K562 (cell line): ENCODE data around the gene CCL24. TPM values are rescaled to one million over a fixed set of nuclear protein-coding genes. Genes with fewer than 3 reads are reported as not detected.

Experiments used
- ARHGAP35 ChIP-seq: fragments of 450-650 bp; IDR thresholded peaks from 2 replicates; pipeline ENCODE4 v1.6.1; 2018; ENCODE audit not compliant: partially characterized antibody
- BRF2 ChIP-seq: IDR thresholded peaks from 3 replicates; pipeline ENCODE4 v1.6.1; 2011; ENCODE audit warnings: borderline replicate concordance, mild to moderate bottlenecking; ENCODE audit not compliant: insufficient read length, insufficient read depth
- CHD7 ChIP-seq: fragments of 200-600 bp; sonication (generic); IDR thresholded peaks from one replicate; pipeline ENCODE4 v1.6.1; 2012; ENCODE audit warnings: mild to moderate bottlenecking, low read depth, low read length, inconsistent platforms
- DDX20 ChIP-seq: fragments of 450-650 bp; IDR thresholded peaks from 2 replicates; pipeline ENCODE4 v1.6.1; 2016; ENCODE audit warnings: missing genetic modification characterization, low read depth, mild to moderate bottlenecking, missing compliant biosample characterization, moderate library complexity
- EGR1 ChIP-seq: fragments of 450-650 bp; conservative IDR thresholded peaks from 2 replicates; pipeline ENCODE4 v1.6.1; 2017; ENCODE audit warnings: mild to moderate bottlenecking
- FOXA3 ChIP-seq, 2 experiments: fragments of 450-650 bp in 1 of 2; sonication (generic) in 1 of 2; formaldehyde crosslinking; IDR thresholded peaks in 1 of 2; conservative IDR thresholded peaks in 1 of 2; 2 replicates each; pipeline versions ENCODE4 v1.4.0 to v1.8.0; 2020 to 2022; ENCODE audit warnings: mild to moderate bottlenecking in 2 of 2, missing genetic modification reagents in 1 of 2
- MEF2D ChIP-seq: conservative IDR thresholded peaks from 2 replicates; pipeline ENCODE4 v1.6.1; 2016; ENCODE audit warnings: low read depth, missing genetic modification characterization, missing compliant biosample characterization
- PYGO2 ChIP-seq: fragments of 450-650 bp; IDR thresholded peaks from 2 replicates; pipeline ENCODE4 v1.6.1; 2016; ENCODE audit warnings: mild to moderate bottlenecking, missing genetic modification characterization, moderate library complexity, missing compliant biosample characterization
- RBM25 ChIP-seq: fragments of 200-400 bp; formaldehyde crosslinking; IDR thresholded peaks from 2 replicates; pipeline ENCODE4 v1.6.1; 2018; ENCODE audit warnings: low read length, low read depth, moderate library complexity; ENCODE audit not compliant: severe bottlenecking
- TCF3 ChIP-seq: sonication (generic); formaldehyde crosslinking; IDR thresholded peaks from 2 replicates; pipeline ENCODE4 v1.4.0; 2020; ENCODE audit warnings: mild to moderate bottlenecking, missing genetic modification reagents
- TCF7L2 ChIP-seq: fragments of 150-350 bp; IDR thresholded peaks from 2 replicates; pipeline ENCODE4 v1.6.1; 2016; ENCODE audit warnings: low read depth, mild to moderate bottlenecking, low read length, moderate library complexity
- ZNF12 ChIP-seq: sonication (generic); formaldehyde crosslinking; IDR thresholded peaks from 2 replicates; pipeline ENCODE4 v1.4.0; 2020; ENCODE audit warnings: mild to moderate bottlenecking, missing genetic modification reagents
- ZNF76 ChIP-seq: fragments of 250-450 bp; sonication (Bioruptor Pico); IDR thresholded peaks from 2 replicates; pipeline ENCODE4 v1.4.0; 2020; ENCODE audit warnings: mild to moderate bottlenecking, moderate library complexity, borderline replicate concordance
- polyA plus RNA-seq, 8 experiments: library from polyadenylated mRNA; depleted of rRNA in 4 of 8; stranded (reverse) in 5 of 8; unstranded in 3 of 8; fragments of >200 nt; fragmentation: Nextera tagmentation in 2 of 8; fragmentation: Illumina TruSeq in 1 of 8; extraction: Ambion mirVana in 2 of 8; extraction: Trizol in 1 of 8; gene quantifications; 2 replicates each; pipeline versions ENCODE4 v1.2.1 to v1.2.3, GENCODE V29; 2011 to 2014; ENCODE audit warnings: inconsistent platforms in 1 of 8, missing spikeins in 1 of 8
- total RNA-seq, 7 experiments: library from RNA; depleted of rRNA in 6 of 7; stranded (reverse); fragments of >200 nt in 6 of 7; fragmentation: Illumina TruSeq in 2 of 7; extraction: Trizol in 2 of 7; gene quantifications; 2 replicates each; pipeline versions ENCODE4 v1.2.1 to v1.2.3, GENCODE V29; 2011 to 2021; ENCODE audit warnings: low replicate concordance in 1 of 7

CCL24 gene
- total and polyA plus RNA-seq, 9 of the 15 experiments (the other 6 are each of a cell fraction or from before 2014, with no cell fraction given): 0.45 to 3.6 (median 0.95) TPM; not detected in 1

GRCh38 chr7:75804004-75804403 is 9.6 kb downstream of the CCL24 start (continued):
- TF ChIP-seq CHD7: no peak
- peak; percentile 68 for TF ChIP-seq TCF3 (CRISPR knock-in tag)
- no peak for TF ChIP-seq RBM25
- no peak for TF ChIP-seq PYGO2 (tag)
- TF ChIP-seq TCF7L2: no peak
- TF ChIP-seq DDX20 (tag): no peak
- TF ChIP-seq BRF2: no peak
- no peak for TF ChIP-seq ZNF76 (CRISPR knock-in tag)
- TF ChIP-seq EGR1: no peak
- no peak for TF ChIP-seq FOXA3 (CRISPR knock-in tag; conservative IDR thresholded peaks at IDR 0.05 in 1 of 2, IDR thresholded peaks at IDR 0.05 in 1 of 2)
- no peak for TF ChIP-seq MEF2D
- TF ChIP-seq ARHGAP35: no peak
- no peak for TF ChIP-seq ZNF12 (CRISPR knock-in tag)
